Measurements from ENCODE around the gene PUM1. TPM values are rescaled to one million over a fixed set of nuclear protein-coding genes. Genes with fewer than 3 reads are reported as not detected.

PUM1 gene
- total and polyA plus RNA-seq, 2 of the 8 experiments (the other 6 are each of a cell fraction or from before 2014, with no cell fraction given) = 122 to 177 TPM

- H2BK15ac ChIP-seq (ENCODE audit: low read length) = no peak overlapping the region
- DNase-seq (ENCODE audit: low read depth in 1 of 2, low spot score in 2 of 2) (no peak), FAIRE-seq (no peak)
- H3K79me1 ChIP-seq (ENCODE audit: low read depth, low read length) = no peaks in the 10 kb centered on the region
- H3K9ac ChIP-seq (replicated peaks in 1 of 4; ENCODE audit: extremely low read depth in 1 of 4, low read depth in 3 of 4, low read length in 3 of 4) = no peak overlapping the region
- no peak overlapping the region for H3K4ac ChIP-seq (replicated peaks; ENCODE audit: insufficient read length, low read depth, low read length)
- TF ChIP-seq TEAD4 (IDR thresholded peaks at IDR 0.05; ENCODE audit: low read depth, low read length) (no peak), KDM4A (IDR thresholded peaks at IDR 0.05; ENCODE audit: low read depth, low read length, severe bottlenecking) (no peak)
- H2BK12ac ChIP-seq (ENCODE audit: low read depth, low read length) = no peak overlapping the region
- H3K23ac ChIP-seq (ENCODE audit: insufficient read length) = no peak overlapping the region
- H3K36me3 ChIP-seq (ENCODE audit: control insufficient read depth in 2 of 4, insufficient read depth in 4 of 4, low read length in 3 of 4) = peaks cover 33 to 82% (median 67%) of the 10 kb centered on the region in 4 experiments
- no peaks in the 10 kb centered on the region for H3K23me2 ChIP-seq (ENCODE audit: low read depth, low read length)
- CTCF ChIA-PET (ENCODE audit: partially characterized antibody) = no interaction called here
- no peaks in the 10 kb centered on the region for H3K27me3 ChIP-seq (replicated peaks in 1 of 4; ENCODE audit: control insufficient read depth in 3 of 4, extremely low read depth in 1 of 4, insufficient read depth in 3 of 4, low read length in 3 of 4)
- no peaks in the 10 kb centered on the region for H3K4me1 ChIP-seq (replicated peaks in 1 of 4; ENCODE audit: control insufficient read depth in 3 of 4, insufficient read depth in 4 of 4, low read length in 3 of 4)
- POLR2A ChIA-PET (ENCODE audit: partially characterized antibody) = no interaction called here
- H2AK5ac ChIP-seq (ENCODE audit: low read depth, low read length) = no peak overlapping the region
- H3K79me2 ChIP-seq (ENCODE audit: control insufficient read depth in 1 of 2, insufficient read depth in 2 of 2, low read length in 2 of 2) = peaks cover 0 to 10% of the 10 kb centered on the region in 2 experiments; a peak in 2 of 4 replicates
- H3K56ac ChIP-seq (replicated peaks; ENCODE audit: insufficient read length, low read depth, low read length) = no peak overlapping the region
- H3K4me3 ChIP-seq (ENCODE audit: extremely low read depth in 1 of 4, insufficient read depth in 2 of 4, low read depth in 3 of 4, low read length in 4 of 4) = no peak overlapping the region
- no peak overlapping the region for H2AFZ ChIP-seq (ENCODE audit: low read length)
- no peak overlapping the region for H2BK120ac ChIP-seq (replicated peaks; ENCODE audit: low read depth, low read length)
- no peak overlapping the region for H3K4me2 ChIP-seq (ENCODE audit: insufficient read depth in 1 of 2, low read depth in 2 of 2, low read length in 2 of 2)
- H3K18ac ChIP-seq (ENCODE audit: extremely low read depth, low read length) = no peak overlapping the region
- no peak overlapping the region for H2BK20ac ChIP-seq (ENCODE audit: low read length)
- H4K8ac ChIP-seq (ENCODE audit: extremely low read depth, insufficient read depth, low read length) = no peak overlapping the region
- no peaks in the 10 kb centered on the region for H3K9me3 ChIP-seq (ENCODE audit: insufficient read depth in 2 of 2, low read depth in 1 of 2, low read length in 1 of 2)
- no peak overlapping the region for H2BK5ac ChIP-seq (ENCODE audit: low read depth, low read length)
- H4K91ac ChIP-seq (replicated peaks; ENCODE audit: insufficient read length, low read length) = no peak overlapping the region
- peaks cover 0 to 15% of the 10 kb centered on the region in 2 experiments for H4K20me1 ChIP-seq (replicated peaks in 1 of 2; ENCODE audit: control insufficient read depth in 1 of 2, insufficient read depth in 2 of 2, low read length in 2 of 2)
- H4K5ac ChIP-seq (ENCODE audit: insufficient read length, low read depth, low read length) = no peak overlapping the region
- H3K27ac ChIP-seq (ENCODE audit: low read depth, low read length) = no peak overlapping the region
- H3K14ac ChIP-seq (ENCODE audit: insufficient read length) = no peak overlapping the region
Observed at GRCh38 chr1:30947212-30947611, 118.3 kb downstream of the PUM1 start.

Data from H1 (cell line).